HuH-7.5 (cell line): ENCODE results near the gene HIVEP2.

Source experiments
- DNase-seq: peaks from one replicate; pipeline ENCODE4 v3.0.0; 2011; ENCODE audit warnings: low spot score

Gene HIVEP2

GRCh38 chr6:142729618-142730017 lies 215.4 kb downstream of the HIVEP2 start:
- no peak for DNase-seq

DNA sequence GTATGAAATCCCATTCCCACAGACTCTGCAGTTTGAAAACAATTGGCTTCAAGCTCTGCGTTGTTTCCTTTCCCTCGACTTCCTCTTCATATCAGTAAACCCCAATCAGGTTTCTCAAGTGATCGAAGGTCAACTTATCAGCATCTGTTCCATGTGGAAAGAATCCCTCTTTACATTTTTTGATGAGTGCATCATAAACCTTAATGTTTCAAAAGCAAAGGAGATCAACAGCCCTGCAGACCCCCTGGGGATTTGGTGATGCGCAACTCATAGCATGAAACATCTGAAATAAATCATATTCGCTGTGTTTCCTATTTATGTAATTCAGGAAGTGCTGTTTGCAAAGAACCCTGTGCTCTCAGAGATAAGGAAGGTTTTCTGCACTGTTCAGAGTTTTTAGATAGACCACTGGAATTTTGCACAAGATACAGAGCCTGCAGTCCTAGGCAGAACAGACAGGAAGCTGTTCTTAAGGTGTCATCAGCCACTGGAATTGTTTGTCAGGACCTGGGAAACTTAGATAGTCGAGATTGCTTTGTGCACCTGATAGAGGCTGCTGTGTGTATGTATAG lies 216.0 kb downstream of the HIVEP2 start:
- no peak for DNase-seq

DNA sequence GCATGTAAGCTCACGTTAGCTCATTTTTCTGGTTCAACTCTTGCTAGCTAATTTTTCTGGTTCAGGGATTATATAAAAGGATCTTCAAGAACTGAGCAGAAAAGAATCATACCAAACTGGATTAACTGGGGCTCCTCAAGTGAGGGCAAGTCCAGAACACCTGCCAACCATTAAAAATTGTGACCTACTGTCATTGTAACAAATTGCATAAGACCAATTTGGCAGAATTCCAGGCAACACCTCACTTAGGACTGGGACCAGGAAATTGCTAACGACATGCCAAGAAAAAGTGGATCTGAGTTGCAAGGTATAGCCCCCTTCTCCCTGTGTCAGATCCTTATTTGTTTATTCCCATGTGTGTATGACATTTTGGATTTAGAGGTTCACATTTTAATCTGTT lies 216.6 kb downstream of the HIVEP2 start:
- no peak for DNase-seq

DNA sequence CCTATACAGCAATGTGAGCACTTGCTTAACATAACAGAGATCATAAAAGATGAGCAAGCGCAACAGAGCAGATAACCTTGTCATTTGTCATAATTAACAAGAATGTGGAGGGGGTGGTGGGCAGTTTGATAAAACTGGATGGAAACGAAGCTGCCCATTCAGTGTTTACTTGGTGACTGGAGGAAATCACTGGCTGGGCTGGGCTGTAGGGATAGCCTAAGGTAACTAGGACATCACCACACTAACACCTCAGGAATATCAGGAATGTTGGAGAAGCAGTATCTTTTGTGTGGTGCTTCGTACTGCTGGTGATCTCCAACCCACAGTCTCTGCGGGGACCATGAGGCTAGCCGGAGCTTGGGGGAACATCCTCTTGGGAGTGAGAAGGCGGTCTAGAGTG lies 218.4 kb downstream of the HIVEP2 start:
- no peak for DNase-seq

GRCh38 chr6:142725024-142725770 lies 219.8 kb downstream of the HIVEP2 start:
- DNase-seq = no peak

DNA sequence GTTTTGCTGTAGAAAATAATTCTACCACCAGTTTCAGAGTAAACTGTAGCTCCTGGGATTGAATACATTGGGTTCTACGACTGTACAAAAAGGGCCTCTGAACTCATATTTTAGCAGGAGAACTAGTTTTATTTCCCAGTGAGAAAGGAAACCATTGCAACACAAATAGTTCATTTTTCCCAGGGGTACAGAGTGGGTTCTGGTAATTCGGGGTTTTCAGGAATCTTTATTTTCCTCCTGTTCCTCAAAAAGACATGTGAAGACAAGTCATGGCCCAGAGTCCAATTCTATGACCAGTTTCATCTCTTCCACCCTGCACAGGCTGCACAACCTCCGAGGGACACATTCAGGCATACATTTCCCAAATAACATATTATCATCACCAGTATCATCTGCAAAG lies 222.1 kb downstream of the HIVEP2 start:
- no peak for DNase-seq

DNA sequence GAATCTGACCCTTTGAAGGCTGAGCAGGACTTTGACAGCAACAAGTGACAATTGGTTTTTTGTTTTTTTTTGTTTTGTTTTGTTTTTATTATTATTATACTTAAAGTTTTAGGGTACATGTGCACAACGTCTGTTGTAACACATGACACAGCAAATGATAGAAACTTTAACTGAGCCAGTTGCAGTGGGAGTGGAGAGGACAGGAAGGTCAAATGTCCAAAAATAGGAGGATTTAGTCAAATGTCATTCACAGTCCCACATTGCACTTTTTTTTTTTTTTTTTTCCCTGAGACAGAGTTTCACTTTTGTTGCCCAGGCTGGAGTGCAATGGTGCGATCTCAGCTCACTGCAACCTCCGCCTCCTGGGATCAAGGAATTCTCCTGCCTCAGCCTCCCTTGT lies 223.0 kb downstream of the HIVEP2 start:
- no peak for DNase-seq

DNA sequence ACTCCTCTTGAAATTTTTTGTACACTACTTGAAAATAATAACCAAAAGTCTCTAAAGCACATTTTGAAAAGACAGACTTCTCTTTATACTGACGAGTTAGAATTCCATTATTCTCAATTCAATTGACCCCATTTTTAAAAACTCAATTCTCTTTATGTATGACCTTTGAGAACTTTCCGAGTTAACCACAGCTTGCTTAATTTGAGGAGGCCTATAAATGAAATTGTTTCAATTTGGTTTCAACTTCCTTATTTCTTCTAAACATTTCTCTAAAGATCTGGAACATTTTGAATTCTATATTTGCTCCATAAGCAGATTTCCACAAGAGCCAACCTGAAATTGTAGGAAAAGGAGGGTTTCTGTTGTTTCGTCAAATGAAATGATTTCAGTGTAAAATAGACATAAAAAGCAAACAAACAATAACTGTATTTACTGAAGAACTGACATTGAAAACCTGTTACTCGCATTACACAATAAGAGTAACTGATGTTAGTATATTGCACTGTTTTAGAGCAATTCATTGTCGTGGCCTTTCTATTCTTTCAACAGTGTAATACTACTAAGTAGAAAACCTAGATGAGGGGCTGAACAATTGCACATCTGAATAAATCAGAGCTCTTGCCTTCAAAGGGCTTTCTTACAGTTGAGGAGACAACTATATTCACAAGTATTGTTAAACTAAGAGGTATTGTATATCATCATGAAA lies 223.6 kb downstream of the HIVEP2 start:
- DNase-seq = no peak

DNA sequence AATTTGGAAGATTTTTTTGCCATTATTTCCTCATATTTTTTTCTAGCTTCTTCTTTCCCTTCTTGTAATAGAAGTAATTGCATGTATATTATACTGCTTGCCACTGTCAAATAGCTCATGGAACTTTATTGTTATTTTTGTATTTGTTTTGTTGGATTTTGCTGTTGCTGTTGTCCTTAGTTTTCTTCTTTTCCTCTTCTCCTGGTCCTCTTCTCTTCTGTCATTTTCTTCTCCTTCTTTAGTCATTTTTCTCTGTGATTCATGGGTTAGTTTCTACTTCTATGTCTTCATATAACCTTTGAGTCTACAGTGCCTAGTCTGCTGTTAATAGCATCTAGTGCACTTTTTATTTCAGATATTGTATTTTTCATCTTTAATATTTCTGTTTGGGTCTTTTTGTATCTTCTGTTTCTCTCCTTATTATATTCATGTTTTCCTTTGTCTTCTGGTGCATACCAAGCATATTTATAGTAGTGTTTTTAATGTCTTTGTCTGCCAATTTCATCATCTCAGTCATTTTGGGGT lies 226.2 kb downstream of the HIVEP2 start:
- no peak for DNase-seq

- no peak for DNase-seq
These were observed 228.9 kb downstream of the HIVEP2 start for GRCh38 chr6:142716097-142716496.

DNA sequence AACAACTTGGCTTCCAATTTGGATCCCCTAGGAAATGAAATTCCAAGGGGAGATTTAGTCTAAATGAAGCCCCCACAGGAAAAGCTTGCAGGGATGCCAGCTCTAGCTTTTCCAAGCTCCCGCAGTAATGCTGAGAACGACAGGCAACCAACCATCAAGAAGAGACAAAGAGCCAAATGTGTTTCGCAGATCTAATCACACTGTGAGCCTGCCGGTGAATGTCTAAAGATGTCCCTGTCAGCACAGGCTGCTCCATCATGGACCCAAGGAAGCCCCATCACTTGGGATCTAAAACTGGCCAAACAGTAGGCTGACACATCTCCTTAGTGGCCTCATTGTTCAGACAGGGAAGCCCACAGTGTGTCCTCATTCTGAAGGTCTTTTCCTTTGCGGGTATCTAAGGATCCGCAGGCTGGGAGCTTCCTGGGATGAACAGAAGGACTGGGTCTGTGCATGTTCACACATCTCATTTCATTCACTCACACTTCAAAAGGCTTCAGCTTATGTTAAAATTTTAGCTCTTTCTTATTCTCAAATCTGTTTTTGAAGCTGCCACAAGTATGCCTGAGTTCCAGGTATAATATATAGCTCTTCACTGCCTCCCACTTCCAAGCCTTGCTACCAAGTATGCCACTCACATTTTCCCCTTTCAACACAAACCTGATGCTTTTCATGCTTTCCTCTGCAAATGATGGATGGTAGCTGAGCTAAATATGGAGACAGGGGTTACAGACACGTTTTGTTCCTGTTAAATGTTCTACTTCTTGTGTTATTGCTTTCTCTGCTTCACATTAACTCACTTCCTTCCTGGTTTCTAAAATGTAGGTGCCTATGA lies 229.8 kb downstream of the HIVEP2 start:
- DNase-seq = no peak

GRCh38 chr6:142713959-142714358 lies 231.0 kb downstream of the HIVEP2 start:
- no peak for DNase-seq

GRCh38 chr6:142712231-142712630 lies 232.7 kb downstream of the HIVEP2 start:
- DNase-seq = no peak

DNA sequence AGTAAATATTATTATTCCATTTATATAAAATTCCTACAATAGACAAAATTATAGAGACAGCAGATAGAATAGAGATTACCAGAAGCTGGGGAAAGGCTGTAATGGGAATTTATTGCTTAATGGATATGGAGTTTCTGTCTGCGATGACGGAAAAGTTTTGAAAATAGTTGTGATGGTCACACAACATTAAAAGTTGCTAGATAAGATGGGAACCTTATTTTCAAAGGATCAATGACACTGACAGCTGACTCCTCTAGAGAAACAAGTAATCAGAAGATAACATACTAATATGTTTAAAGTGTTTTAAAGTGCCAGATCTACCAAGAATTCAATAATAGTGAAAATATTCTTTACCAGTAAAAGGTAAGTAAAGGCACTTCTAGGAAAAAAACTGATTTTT lies 236.3 kb downstream of the HIVEP2 start:
- DNase-seq = no peak

DNA sequence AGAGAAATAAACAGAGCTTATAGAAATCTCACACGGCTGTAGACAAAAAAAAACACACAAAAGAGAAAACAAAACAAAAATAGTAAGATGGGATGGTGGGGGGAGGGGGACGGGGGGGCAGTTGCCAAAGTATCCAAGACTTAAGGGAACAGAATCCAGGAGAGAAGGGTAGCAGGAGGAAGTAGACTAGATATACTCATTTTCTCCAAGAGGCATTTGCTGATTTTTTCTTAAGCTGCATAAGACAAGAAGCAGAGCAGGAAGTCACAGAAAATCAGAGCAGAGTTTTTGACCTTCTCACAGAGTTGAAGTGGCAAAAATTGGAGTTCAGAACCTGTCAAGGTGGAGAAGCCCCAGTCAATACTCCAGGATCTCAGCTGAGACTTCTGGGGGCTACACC lies 237.7 kb downstream of the HIVEP2 start:
- DNase-seq = no peak

- DNase-seq = no peak
These were observed 238.8 kb downstream of the HIVEP2 start for GRCh38 chr6:142706210-142706609.

- DNase-seq = no peak
These were observed 239.9 kb downstream of the HIVEP2 start for GRCh38 chr6:142705054-142705453.

DNA sequence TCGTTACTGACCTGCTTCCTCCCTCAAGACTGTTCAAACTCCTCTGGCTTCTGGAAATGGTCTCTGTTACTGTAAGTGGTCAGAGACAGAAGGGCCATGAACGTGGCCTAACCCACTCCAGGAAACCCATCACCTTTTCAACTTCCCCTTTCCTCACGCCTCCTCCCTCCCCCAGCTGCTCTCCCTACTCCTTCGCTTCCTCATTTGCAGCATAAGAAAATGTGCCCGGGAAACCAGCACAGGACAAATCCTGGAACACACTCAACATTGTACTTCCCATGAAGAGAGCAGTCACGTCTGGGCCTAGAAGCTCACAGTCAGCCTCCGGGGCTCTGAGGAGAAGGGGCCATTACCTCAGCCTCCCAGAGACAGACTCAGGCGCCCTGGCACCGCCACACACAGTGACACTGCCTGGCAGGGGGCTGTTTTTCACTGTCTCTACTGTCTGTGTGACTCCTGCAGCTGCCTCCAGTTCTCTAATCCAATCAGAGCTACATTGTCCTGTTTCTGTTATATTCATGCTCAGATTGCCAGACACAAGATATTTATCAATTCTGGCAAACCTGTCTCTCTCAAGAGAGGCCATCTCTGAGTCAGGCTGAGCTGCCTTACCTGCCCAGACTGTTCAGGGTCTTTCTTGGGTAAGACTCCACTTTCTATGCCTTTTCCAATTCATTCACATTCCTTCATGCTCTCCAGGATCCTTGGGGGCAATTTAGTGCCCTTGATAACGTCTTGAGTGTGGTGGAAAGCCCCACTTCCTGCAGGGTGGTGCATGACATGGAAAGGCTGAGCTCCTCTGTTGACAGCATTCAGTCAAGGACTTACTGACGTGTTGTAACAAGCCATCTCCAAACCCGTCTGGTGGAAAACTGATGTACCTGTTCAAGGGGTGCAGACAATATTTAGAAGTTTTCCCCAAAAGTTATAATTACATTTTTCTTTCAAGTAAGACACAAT lies 242.2 kb downstream of the HIVEP2 start:
- DNase-seq = no peak
